Thymus (tissue), 11 donors: ENCODE measurements around the gene LIMCH1. TPM values are rescaled to one million over a fixed set of nuclear protein-coding genes. Genes with fewer than 3 reads are reported as not detected.

Experiments
- DNase-seq, 9 donors: peaks; one replicate each; pipeline ENCODE4 v3.0.0-alpha.2; 2013; ENCODE audit warnings: low spot score in 9 of 9, low read depth in 6 of 9, missing footprints in 1 of 9
- H3K27ac ChIP-seq, 2 donors: one replicate each; pipeline ENCODE4 v1.5.1; 2013; ENCODE audit warnings: control low read depth in 1 of 2, low read depth in 1 of 2, low read length in 1 of 2, mild to moderate bottlenecking in 1 of 2, moderate library complexity in 1 of 2
- H3K27me3 ChIP-seq, 2 donors: one replicate each; pipeline ENCODE4 v1.5.1; 2013; ENCODE audit warnings: low read length in 1 of 2; ENCODE audit not compliant: control insufficient read depth in 2 of 2, insufficient read depth in 1 of 2
- H3K36me3 ChIP-seq, 2 donors: one replicate each; pipeline ENCODE4 v1.5.1; 2013; ENCODE audit warnings: low read length in 1 of 2, mild to moderate bottlenecking in 1 of 2, moderate library complexity in 1 of 2; ENCODE audit not compliant: control insufficient read depth in 2 of 2, insufficient read depth in 2 of 2
- H3K4me1 ChIP-seq, 2 donors: one replicate each; pipeline ENCODE4 v1.5.1; 2013; ENCODE audit warnings: low read length in 2 of 2; ENCODE audit not compliant: control insufficient read depth in 2 of 2, insufficient read depth in 2 of 2
- H3K4me3 ChIP-seq, 2 donors: one replicate each; pipeline ENCODE4 v1.5.1; 2013; ENCODE audit warnings: low read length in 2 of 2, control low read depth in 1 of 2, mild to moderate bottlenecking in 1 of 2
- H3K9me3 ChIP-seq, 2 donors: one replicate each; pipeline ENCODE4 v1.5.1; 2013; ENCODE audit warnings: low read length in 1 of 2, mild to moderate bottlenecking in 1 of 2; ENCODE audit not compliant: control insufficient read depth in 2 of 2, insufficient read depth in 1 of 2
- WGBS: extraction: QIAGEN DNeasy Blood & Tissue Kit; methylation state at CpG from one replicate; pipeline ENCODE4 v1.1.7; 2013; 5-methylcytosine and 5-hydroxymethylcytosine counted together
- polyA plus RNA-seq: library from polyadenylated mRNA; stranded (reverse); fragments of 200-250 nt; gene quantifications from one replicate; pipeline ENCODE4 v1.2.3, GENCODE V29; 2013
- total RNA-seq: library from RNA; stranded (reverse); fragments of 120-200 nt; gene quantifications from one replicate; pipeline ENCODE4 v1.2.4, GENCODE V29; 2013
- donor health status: healthy.

LIMCH1 gene
- total and polyA plus RNA-seq, 2 donors, result 5.4 to 13.8 TPM

GRCh38 chr4:41747230-41748055 lies 209.5 kb downstream of the LIMCH1 start:
- no peaks in the 10 kb centered on the region for H3K36me3 ChIP-seq
- H3K27me3 ChIP-seq, result peaks cover 81 to 97% of the 10 kb centered on the region in 2 donors
- no peak overlapping the region for H3K4me3 ChIP-seq
- no peak for DNase-seq
- no peak overlapping the region for H3K27ac ChIP-seq
- peaks cover 5% of the 10 kb centered on the region in 2 donors for H3K9me3 ChIP-seq
- no peaks in the 10 kb centered on the region for H3K4me1 ChIP-seq
- WGBS, result 9% methylated on average over 49 of the region's 49 CpGs

- peaks cover 84 to 97% of the 10 kb centered on the region in 2 donors for H3K27me3 ChIP-seq
- DNase-seq, result no peak
- H3K4me3 ChIP-seq, result no peak overlapping the region
- no peaks in the 10 kb centered on the region for H3K36me3 ChIP-seq
- H3K9me3 ChIP-seq, result peaks cover 5% of the 10 kb centered on the region in 2 donors
- H3K27ac ChIP-seq, result no peak overlapping the region
- no peaks in the 10 kb centered on the region for H3K4me1 ChIP-seq
- 10% methylated on average over 21 of the region's 21 CpGs for WGBS
These were observed 210.2 kb downstream of the LIMCH1 start for GRCh38 chr4:41748074-41748570.

GRCh38 chr4:41748571-41749475 lies 210.9 kb downstream of the LIMCH1 start, which contains the start of gene PHOX2B:
Gene PHOX2B (minus strand): TSS chr4:41748725. CDS start chr4:41748610, 115 bp downstream.
- 13% methylated on average over 15 of the region's 15 CpGs for WGBS
- no peaks in the 10 kb centered on the region for H3K4me1 ChIP-seq
- peaks cover 84 to 96% of the 10 kb centered on the region in 2 donors for H3K27me3 ChIP-seq
- H3K4me3 ChIP-seq, result no peak within 1 kb of the TSS
- peaks cover 5% of the 10 kb centered on the region in 2 donors for H3K9me3 ChIP-seq
- H3K27ac ChIP-seq, result no peak within 1 kb of the TSS
- no peak for DNase-seq
- H3K36me3 ChIP-seq, result no peaks in the 10 kb centered on the region

GRCh38 chr4:41749631-41750039 lies 211.7 kb downstream of the LIMCH1 start:
- Histone ChIP-seq H3K9me3 (peaks cover 4 to 5% of the 10 kb centered on the region in 2 donors), H3K27ac (no peak overlapping the region), H3K4me1 (no peaks in the 10 kb centered on the region), H3K27me3 (peaks cover 79 to 96% of the 10 kb centered on the region in 2 donors), H3K36me3 (no peaks in the 10 kb centered on the region), H3K4me3 (no peak overlapping the region)
- no peak for DNase-seq
- WGBS, result 15% methylated on average over 12 of the region's 12 CpGs

Other genes starting within 250 kb of the LIMCH1 start
- not detected for gene PHOX2B, start 210.6 kb downstream of the LIMCH1 start, total RNA-seq
- 0.11 TPM for gene PHOX2B, start 210.6 kb downstream of the LIMCH1 start, polyA plus RNA-seq